HG02588 (cell line): ENCODE data around the gene PRKCH.

Experiments
- ATAC-seq: cut with Tn5 transposase; IDR thresholded peaks from one replicate; pipeline ENCODE4 v1.9.1; 2021; ENCODE audit warnings: mild to moderate bottlenecking, moderate library complexity; ENCODE audit not compliant: unreplicated experiment

The PRKCH gene

GRCh38 chr14:61561657-61562276 lies 240.4 kb downstream of the PRKCH start:
- no peak for ATAC-seq

DNA sequence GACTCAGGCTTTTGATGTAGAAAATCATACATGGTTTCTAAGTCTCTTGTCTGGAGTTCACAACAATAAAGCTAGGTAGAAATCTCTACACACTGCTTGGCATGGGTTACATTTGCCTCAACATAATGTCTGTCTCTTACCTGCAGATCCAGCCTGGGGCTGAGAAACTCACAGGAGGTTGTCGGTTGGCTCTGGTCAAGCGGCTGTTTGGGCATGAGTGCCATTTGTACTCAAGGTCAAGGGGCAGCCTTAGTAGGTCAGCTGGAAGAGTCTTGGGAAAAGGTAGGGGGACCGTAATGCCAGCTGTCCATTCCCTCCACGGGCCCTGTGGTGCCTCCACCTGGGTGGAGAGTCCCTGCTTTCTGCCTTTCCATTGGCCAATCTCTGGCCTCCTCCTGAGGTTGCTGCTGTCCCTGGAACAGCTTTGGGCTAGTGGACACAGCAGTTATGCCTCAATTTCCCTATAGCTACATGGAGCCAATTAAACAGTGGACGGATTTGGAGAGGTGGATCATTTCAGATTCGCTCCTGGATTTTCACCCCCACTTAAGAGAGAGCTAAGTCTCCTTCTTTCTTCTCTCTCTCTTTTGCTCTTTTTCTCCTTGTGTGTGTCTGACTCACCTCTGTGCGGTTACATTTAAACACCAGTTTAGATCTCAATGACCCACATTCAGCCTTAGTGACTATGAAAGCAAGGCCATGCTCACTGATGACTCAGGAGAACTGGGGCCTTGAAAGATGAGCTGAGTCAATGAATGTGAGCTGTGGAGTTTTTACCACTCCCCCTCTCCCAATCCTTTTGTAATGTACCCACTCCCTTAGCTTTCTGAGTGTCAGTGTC lies 241.2 kb downstream of the PRKCH start:
- ATAC-seq: no peak

- ATAC-seq: no peak
These were observed 241.8 kb downstream of the PRKCH start for GRCh38 chr14:61563162-61563511.

GRCh38 chr14:61563880-61564617 lies 242.7 kb downstream of the PRKCH start:
- ATAC-seq: no peak

- ATAC-seq: no peak
These were observed 243.3 kb downstream of the PRKCH start for GRCh38 chr14:61564618-61565091.

DNA sequence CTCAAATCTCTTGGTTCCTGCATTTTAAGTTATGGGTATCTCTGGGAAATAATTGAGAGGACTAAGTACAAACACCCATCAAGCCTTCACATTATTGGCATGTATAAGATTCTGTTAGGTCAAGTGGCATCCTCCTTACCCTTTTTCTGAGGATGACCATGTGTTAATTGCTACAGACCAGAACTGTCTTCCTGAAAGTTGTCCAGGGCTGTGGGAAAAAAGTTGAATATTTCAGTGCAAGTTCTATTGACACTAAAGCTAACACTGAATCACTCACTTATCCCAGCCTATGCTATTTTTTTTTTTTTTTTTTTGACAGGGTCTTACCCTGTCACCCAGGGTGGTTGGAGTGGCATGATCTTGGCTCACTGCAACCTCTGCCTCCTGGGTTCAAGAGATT lies 243.8 kb downstream of the PRKCH start:
- no peak for ATAC-seq

- no peak for ATAC-seq
These were observed 244.6 kb downstream of the PRKCH start for GRCh38 chr14:61565836-61566536.

DNA sequence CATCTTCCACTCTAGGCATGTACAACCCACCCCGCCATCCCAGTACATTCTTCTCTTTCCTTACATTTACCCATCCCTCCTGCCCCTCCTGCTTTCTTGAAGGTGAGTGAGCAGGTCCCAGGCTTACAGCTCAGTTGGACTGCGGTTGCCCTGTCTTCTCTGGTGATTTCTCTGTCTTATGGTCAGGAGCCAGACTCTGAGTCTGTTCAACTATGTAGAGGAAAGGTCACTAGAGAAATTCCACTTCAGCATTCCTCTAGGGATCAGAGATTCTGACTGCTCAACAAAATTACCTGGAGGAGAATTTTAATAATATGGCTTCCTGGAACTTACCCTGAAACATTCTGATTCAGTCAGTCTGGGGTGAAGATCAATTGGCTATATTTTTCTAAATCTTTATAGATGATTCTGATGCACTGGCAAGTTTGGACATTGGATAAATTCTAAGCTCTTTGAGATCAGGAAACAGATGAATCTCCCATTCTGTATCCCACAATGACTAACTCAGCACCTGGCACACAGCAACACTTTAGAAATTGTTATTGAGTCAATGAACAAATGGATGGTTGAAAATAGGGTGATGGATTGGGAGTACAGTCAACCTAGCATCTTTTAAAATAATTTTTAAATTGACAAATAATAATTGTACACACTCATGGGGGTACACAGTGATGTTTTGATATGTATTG lies 245.3 kb downstream of the PRKCH start:
- no peak for ATAC-seq

DNA sequence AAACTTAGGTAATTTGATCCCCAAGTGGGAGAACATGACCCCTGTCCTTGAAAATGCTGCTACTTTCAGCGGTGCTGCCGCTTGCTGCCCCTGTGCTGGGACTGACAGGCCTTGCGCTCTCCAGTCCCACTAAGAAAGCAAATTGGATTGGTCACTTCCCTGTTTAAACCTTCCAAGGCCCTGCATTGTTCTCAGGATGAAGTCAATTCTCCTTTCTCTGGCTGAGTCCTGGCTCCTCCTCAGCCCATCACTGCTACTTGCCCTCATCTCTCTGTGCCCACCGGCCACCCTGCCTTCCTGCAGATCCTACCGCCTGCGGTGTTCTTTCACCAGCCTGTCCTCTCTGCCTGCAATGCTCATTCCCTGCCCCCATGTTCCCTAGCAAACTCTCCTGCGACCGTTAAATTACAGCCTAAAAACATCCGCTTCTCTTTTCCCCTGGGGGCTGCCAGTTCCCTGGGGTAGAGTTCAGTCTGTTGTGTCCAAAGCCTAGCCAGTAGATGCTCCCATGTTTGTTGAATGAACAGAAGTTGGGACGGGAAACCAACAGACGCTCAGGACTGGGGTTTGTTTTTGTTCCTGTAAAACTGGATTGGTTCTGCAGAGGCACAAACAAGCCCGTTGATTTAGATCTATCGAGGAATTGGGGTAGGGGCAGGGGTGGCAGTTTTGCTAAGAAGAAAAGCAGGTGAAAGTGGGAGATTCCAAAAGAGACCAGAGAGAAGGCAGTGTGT lies 246.6 kb downstream of the PRKCH start:
- ATAC-seq: no peak

GRCh38 chr14:61568572-61569011 lies 247.2 kb downstream of the PRKCH start:
- ATAC-seq: peak; percentile 87

- ATAC-seq: no peak
These were observed 247.9 kb downstream of the PRKCH start for GRCh38 chr14:61569308-61569707.

DNA sequence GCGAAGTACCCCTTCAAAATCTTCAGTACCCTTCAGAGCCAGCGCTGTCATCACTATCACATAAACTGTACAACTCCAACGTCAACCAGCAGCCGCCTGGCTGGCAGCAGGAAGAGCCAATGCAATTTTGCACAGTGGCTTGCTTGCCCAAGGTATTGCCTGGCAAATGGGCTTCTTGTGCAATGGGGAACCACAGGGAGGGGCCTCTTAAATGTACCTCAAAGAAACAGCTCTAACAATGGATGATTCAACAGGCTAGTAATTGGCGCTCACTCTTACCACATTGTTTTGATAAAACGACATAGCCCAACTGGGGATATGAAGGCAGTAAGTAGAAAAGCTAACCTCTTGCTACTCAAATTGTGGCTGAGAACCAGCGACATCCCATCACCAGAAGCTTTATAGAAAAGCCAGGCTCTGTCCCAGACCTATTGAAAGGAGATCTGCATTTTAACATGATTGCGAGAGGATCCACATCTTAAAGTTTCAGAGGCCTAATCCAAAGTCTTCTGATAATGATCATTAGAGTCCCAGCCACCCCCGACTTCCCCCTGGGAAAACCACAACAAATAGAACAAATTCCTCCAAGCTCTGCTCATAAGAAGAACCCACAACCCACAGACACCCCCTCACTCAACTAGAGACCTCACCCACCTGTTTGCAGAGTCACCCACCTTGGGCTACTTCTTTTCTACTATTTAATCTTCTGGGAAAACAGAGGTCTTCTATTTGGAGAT lies 248.6 kb downstream of the PRKCH start:
- ATAC-seq: no peak

DNA sequence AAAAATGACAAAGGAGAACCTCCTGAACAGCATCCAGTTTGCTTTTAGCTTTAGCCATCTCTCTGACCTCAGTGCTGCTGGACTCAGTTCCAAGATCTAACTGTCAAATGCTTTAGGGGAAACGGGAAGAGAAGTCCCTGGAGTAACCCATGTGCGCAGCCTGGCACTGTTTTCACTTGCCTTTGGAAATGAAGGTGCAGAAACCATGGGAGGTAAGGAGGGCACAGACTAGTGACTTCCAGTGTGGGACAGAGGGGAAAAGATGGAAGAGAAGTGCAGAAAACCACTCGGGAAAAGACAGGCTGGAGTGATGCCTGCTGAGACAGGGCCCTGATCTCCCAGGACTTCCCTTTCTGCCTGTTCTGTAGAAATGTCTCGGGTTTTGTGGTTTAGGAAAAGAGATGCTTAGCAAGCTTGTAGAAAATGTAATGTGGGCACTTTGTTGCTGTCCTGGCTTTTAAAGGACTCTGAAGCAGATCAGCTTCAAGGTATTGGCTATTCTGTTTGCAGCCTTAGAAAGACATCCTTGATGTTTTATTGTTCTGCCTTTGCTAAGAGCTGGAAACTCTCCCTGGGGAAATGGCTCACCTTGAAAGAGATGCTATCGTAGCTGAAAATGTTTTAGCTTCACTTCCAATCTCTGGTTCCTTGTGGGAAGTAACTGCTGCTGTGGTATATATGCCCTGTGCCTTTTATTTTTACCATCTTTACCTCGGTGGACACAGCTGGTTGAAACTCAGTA lies 249.3 kb downstream of the PRKCH start:
- ATAC-seq: no peak

DNA sequence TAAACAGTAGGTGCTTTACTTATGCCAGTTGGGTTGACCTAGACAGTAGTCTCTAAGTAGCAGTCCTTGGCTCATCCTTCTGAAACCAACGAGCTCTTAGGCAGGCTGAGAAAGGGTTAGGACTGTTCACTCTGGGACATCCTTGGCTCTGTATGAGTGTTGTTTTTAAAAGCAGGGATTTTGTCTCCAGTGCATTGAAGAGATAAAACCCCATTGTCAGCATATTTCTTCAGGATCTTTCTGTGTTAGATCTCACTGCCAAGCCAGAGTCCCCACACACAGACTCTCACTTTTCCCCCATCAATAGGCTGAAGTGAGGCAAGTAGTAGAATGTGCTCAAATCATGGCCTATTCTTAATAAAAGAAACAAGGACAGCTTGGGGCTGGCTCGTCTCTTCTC lies 250.5 kb downstream of the PRKCH start:
- ATAC-seq: no peak

GRCh38 chr14:61573321-61573720 lies 251.9 kb downstream of the PRKCH start:
- no peak for ATAC-seq

DNA sequence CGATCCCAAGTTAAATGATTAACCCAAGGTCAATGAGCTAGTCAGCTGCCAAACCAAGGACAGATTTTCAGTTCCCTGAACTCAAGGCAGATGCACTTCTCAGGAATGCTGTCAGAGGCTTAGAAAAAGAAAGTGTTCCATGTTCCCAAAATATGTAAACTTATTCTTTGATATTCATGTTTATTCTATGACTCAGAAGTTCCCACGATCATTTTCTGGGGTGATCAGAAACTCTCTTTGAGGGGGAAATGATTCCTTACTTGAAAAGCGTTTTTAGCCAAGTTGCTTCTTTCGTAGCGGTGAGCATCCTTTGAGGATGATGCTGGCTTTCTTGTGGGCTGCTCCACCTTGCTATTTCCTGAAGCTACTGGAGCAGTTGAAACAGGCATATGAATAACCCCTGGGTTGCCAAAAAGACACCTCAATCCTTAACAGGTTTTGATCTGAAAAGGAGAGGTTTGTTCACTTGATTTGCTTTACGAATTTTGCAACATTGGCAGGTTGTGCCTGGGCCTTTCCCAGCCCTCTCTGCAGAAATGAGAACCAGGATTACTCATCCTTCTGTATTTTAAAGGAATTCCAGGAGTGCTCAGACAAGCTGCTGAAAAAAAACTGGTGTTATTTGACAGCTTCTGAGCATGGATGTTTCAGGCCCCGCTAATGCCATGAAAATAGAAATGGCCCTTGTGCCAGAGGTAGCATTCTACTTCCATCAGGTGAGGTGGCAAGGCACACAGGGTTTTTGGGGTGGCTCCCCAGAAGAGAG lies 252.6 kb downstream of the PRKCH start:
- ATAC-seq: no peak

GRCh38 chr14:61574514-61574807 lies 253.1 kb downstream of the PRKCH start:
- no peak for ATAC-seq

GRCh38 chr14:61575126-61575525 lies 253.7 kb downstream of the PRKCH start:
- ATAC-seq: no peak
